Astrocyte of the hippocampus (primary cell): ENCODE results near the gene ATG101.
A peak's percentile ranks its signal among the peaks of the same experiment; 100 is the strongest.

Source experiments
- DNase-seq: peaks from one replicate; pipeline ENCODE4 v3.0.0; 2011; ENCODE audit warnings: low read depth, low spot score

Gene ATG101

DNA sequence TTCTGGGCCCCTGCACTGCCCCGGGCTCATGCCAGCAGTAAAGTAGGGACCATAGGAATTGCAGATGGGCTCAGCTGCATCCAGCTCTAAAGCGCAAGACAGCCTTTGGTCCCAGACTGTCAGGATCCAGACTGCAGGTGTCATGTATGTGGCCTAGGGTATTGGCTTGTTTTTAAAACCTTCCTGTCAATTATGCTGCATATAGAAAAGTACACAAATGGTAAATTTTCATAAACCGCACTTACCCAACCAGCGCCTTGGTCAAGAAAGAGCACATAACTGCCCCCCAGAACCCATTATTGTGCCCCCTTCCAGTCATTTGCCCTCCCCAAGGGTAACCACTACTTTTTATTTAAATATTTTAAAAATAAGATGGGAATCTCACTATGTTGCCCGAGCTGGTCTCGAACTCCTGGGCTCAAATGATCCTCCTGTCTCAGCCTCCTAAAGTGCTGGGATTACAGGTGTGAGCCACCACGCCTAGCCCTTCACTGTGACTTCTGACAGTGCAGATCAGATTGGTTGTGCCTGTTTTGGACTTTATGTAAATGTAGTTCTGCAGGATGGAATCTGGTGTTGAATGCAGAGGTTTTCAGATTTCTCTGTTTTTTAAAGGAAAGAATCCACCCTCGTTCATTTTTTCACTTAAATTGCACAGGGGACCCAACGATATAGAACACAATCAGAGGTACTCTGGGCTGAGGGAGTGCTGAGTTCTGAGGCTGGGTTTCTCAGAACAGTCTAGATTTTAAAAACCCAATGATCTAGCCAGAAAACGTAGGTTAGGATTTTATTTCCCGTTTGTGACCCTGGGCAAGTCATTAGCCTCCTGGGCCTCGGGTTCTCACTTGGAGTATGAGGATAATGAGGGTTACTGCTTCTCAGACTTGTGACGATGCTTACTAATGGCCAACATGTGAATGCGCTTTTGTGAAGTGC is 11.9 kb upstream of the ATG101 start:
- no peak for DNase-seq

- no peak for DNase-seq
These were observed 11.0 kb upstream of the ATG101 start for GRCh38 chr12:52058631-52059361.

GRCh38 chr12:52059582-52060497 is 9.9 kb upstream of the ATG101 start:
- DNase-seq: peak; percentile 49

DNA sequence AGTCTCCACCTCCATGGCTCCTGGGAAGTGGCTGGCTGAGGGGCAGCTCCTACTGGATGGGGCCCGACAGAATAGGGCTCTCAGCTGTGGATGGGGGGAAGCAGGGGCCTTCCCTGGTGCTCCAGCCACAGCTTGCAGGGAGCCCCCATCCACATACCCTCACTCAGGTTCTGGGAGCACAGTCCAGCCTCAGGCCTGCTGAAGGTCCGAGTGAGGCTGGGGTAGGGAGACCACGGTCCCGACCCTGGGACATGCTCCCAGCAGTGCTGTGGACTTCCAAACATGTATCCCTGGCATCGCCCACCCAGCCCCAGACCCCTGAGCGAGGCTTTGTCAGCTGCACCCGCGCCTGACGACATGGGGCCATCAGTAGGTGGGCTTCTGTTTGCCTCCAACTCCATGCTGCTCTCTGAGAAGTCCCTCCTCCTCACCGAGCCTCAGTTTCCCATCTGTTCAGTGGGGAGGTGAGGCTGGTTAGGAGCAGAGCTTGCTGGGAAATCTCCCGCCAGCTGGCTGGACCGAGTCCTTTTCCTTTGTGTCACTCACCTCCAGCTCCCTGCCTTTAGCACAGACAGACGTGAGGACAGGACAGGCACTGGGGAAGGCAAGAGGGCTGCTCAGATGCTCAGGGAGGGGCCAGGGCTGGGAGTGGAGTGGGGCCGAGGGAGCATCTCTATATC is 9.1 kb upstream of the ATG101 start:
- DNase-seq: peak; percentile 24

DNA sequence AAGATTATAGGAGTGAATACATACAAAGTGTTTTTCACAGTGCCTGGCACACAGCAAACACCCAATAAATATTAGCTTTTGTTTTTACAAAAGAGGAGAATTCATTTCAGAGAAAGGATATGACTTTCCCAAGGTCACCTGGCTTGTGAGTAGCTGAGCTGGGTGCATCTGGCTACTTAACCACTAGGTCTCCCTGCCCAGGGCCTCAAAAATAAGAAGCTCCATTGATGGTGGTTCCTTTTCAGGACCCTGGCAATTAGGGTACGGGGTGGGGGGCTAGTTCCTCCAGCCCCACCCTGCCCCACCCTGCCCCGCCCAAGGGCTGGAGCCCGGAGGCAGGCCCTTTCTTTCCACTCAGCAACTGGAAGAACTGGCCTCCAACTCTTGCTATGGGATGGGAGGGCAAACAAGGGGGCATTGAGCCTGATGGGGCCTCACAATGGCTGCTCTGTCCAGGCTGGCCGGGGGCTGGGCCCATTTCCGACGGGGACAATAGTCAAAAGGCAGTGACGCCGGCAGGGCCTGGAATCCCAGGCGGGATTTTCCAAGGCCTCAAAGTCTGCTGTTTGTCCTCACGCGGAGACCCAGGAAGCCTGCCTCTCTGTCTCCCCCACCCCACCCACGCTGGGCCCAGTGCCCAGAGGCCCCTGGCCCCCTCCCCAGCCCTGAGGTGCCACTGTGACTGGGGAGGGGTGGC is 8.2 kb upstream of the ATG101 start:
- no peak for DNase-seq

DNA sequence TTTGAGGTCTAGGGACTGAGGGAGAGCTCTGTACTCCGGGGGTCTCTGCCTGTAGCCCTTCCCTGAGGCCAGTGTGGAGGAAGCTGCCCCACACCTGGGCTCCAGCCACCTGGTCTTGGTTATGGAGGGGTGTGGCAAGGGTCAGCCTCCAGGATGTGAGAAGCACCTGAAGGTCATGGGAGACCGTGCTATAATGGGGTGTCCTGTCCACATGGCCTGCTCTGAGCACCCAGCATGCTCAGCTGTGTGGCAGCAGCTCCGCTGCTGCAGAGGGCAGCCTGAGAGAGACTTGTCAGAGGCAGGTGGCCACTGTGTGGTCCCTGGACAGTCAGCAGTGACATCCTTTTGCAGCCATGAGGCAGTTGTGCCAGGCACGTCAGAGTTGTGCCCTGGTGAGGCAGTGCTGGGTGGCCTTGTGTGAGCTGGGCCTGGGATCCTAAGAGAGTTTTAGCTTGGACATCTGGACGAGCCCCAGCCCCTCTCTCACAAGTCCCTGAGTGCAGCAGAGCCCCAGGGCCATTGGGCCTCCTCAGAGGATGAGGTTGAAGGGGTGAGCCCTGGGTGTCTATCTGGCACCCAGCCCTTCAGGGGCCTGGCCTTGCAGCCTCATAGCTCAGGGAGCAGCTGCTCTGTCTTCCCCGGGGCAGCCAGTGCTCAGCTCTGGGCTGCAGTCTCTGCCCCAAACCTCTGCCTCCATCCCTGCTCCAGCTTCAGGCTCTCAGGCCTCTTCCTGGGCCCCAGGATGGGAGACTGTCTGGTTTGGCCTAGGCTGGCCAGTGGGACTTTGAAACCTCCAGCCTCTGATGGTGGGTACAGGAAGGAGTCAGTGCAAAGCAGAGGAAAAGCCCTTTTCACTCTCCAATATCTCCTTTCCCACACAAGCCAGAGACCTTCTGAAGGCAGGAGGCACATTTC is 7.4 kb upstream of the ATG101 start:
- DNase-seq: no peak

- no peak for DNase-seq
These were observed 6.5 kb upstream of the ATG101 start for GRCh38 chr12:52063082-52063924.

- peak; percentile 76 for DNase-seq
These were observed 5.7 kb upstream of the ATG101 start for GRCh38 chr12:52063981-52064649.

- no peak for DNase-seq
These were observed 3.3 kb upstream of the ATG101 start for GRCh38 chr12:52066346-52067080.

- DNase-seq: no peak
These were observed 2.8 kb upstream of the ATG101 start for GRCh38 chr12:52067081-52067374.

GRCh38 chr12:52070185-52070925 is 577 bp downstream of the ATG101 start:
- DNase-seq: peak; percentile 27

DNA sequence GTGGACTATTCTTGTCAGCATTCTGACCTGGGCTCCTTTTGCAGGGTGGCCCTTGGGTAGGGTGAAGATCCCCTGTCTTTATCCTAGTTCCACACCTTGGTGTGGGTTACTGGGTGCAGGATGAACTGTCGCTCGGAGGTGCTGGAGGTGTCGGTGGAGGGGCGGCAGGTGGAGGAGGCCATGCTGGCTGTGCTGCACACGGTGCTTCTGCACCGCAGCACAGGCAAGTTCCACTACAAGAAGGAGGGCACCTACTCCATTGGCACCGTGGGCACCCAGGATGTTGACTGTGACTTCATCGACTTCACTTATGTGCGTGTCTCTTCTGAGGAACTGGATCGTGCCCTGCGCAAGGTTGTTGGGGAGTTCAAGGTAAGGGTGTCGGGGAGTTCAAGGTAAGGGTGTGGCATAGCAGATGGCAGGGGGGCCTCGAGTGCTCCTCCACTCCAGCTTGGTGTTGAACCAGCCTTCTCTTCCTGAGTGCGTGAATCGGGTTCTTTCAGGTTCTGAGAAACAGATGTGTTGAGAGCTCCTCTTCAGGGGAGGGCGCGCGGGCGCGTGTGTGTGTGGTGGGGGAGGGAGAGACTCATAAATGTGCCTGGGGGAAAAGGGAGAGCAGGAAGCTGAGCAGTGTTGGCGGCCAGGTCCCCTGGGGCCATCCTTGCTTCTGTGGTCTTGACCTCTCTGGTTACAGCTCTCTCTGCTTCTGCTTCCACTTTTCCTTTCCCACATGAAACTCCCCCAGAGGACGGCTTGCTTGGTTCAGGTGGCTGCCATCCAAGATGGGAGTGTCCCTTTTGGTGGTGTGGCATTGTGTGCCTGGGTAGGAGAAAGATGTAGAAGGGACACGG is 4.0 kb downstream of the ATG101 start:
- no peak for DNase-seq

DNA sequence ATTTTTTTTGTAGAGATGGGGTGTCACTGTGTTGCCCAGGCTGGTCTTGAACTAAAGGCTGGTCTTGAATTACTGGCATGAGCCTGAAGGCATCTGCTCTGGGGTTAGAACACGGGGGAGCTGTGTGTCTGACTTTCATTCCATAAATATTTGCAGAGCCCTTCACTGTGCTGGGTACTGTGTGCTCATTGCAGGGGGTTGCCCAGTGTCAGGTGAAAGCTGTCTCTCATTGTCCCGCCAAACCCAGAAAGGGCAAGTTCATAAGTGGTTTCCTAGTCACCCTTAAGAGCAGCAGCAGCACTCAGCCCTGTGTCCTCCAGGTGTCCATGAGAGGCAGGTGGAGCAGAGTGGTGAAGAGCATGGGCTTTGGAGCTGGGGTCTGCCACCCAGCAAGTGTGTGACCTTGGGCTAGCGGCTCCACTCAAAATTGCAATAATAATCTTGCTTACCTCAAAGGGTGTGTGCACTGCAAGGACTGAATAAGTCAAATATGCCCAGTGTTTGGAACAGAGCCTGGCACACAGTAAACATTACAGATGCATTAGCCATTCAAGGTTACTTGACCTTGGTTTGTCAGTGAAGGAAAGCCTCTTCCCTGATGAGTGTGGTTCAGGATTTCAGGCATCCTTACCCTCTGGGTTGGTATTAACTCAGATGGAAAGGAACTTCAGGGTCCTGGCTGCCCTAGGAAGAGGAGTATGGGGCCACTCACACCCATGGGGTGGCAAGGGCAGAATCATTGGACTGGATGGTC is 5.4 kb downstream of the ATG101 start:
- DNase-seq: no peak

- no peak for DNase-seq
These were observed 7.0 kb downstream of the ATG101 start for GRCh38 chr12:52076811-52077210.

- DNase-seq: no peak
These were observed 8.5 kb downstream of the ATG101 start for GRCh38 chr12:52078276-52078675.
